Adrenal gland (tissue), 12 donors: ENCODE results near the gene MYH10. TPM values are rescaled to one million over a fixed set of nuclear protein-coding genes. Genes with fewer than 3 reads are reported as not detected.

Experiments used
- DNase-seq, 7 donors: peaks; one replicate each; pipeline ENCODE4 v3.0.0-alpha.2; 2019 to 2020
- H3K27ac ChIP-seq, 5 donors: fragments of 200-600 bp; sonication (generic) in 4 of 5; 1 replicate in 3 of 5; 2 replicates in 2 of 5; pipeline versions ENCODE4 v1.5.1 to v1.8.0; 2016 to 2020; ENCODE audit warnings: mild to moderate bottlenecking in 1 of 5
- H3K27me3 ChIP-seq: fragments of 200-600 bp; 2 replicates; pipeline ENCODE4 v1.8.0; 2021
- H3K36me3 ChIP-seq, 2 donors: fragments of 200-600 bp; replicated peaks in 1 of 2; 1 replicate in 1 of 2; 2 replicates in 1 of 2; pipeline versions ENCODE4 v1.5.1 to v1.8.0; 2018 to 2022
- H3K4me1 ChIP-seq, 2 donors: fragments of 200-600 bp; replicated peaks in 1 of 2; 1 replicate in 1 of 2; 2 replicates in 1 of 2; pipeline versions ENCODE4 v1.5.1 to v1.8.0; 2018 to 2021
- H3K4me3 ChIP-seq, 4 donors: fragments of 200-600 bp; sonication (generic) in 3 of 4; one replicate each; pipeline ENCODE4 v1.5.1; 2016 to 2018
- H3K9me3 ChIP-seq, 3 donors: fragments of 200-600 bp; sonication (generic) in 1 of 3; replicated peaks in 1 of 3; 1 replicate in 2 of 3; 2 replicates in 1 of 3; pipeline versions ENCODE4 v1.5.1 to v1.8.0; 2016 to 2021
- POLR2A ChIP-seq, 2 donors: fragments of 450-650 bp; IDR thresholded peaks; one replicate each; pipeline ENCODE4 v1.6.1; 2017; ENCODE audit warnings: antibody characterized with exemption in 2 of 2, mild to moderate bottlenecking in 2 of 2, moderate library complexity in 1 of 2
- WGBS, 4 donors: extraction: QIAGEN DNeasy Blood & Tissue Kit in 2 of 4; methylation state at CpG; one replicate each; pipeline versions ENCODE4 v1.1.5 to v1.1.7; 2013 to 2017; 5-methylcytosine and 5-hydroxymethylcytosine counted together
- intact Hi-C, 2 donors: fragments of 100-400 bp; cut with DNase I; formaldehyde crosslinking; loops; one replicate each; pipeline versions ENCODE4 v1.14.1 to v1.15.0; 2022 to 2023
- polyA plus RNA-seq, 3 donors: library from polyadenylated mRNA; stranded (reverse); fragments of 200-250 nt in 2 of 3; fragments of 350-450 nt in 1 of 3; fragmentation: Illumina TruSeq in 1 of 3; extraction: RNeasy Lipid Tissue Mini Kit (QIAGEN cat#74804) in 1 of 3; gene quantifications; one replicate each; pipeline ENCODE4 v1.2.3, GENCODE V29; 2013 to 2014
- total RNA-seq, 9 donors: library from RNA; depleted of rRNA in 4 of 9; stranded (reverse); fragments of >200 nt in 4 of 9; fragments of 120-200 nt in 1 of 9; fragmentation: NEBNext Ultra II Directional in 1 of 9; extraction: Animal tissue kit (Norgen Biotek cat#: 25700) in 1 of 9; gene quantifications; one replicate each; pipeline versions ENCODE4 v1.1.0 to v1.2.4, GENCODE V29; 2013 to 2023
- TF ChIP-seq, protein P1 (sequence below), 6 experiments: fragments of 450-650 bp in 4 of 6; fragments of 200-600 bp in 2 of 6; sonication (generic) in 1 of 6; IDR thresholded peaks; 1 replicate in 5 of 6; 2 replicates in 1 of 6; pipeline versions ENCODE4 v1.5.1 to v1.8.0; 2016 to 2021; ENCODE audit warnings: antibody characterized with exemption in 6 of 6, mild to moderate bottlenecking in 2 of 6, moderate library complexity in 1 of 6
- donor health status: healthy with polysubstance abuse.
- donor health status: Bipolar disorder and iron deficiency.
- donor health status: DM: yes; HTN: yes; CAD: no.
- donor health status: DM: no; HTN: no; CAD: no.
- donor health status: DM: no; HTN: no; CAD: no.
- donor health status: DM: yes; HTN: yes; CAD: no.

Gene MYH10
- total and polyA plus RNA-seq, 12 donors: 9.8 to 101 (median 41.0) TPM

DNA sequence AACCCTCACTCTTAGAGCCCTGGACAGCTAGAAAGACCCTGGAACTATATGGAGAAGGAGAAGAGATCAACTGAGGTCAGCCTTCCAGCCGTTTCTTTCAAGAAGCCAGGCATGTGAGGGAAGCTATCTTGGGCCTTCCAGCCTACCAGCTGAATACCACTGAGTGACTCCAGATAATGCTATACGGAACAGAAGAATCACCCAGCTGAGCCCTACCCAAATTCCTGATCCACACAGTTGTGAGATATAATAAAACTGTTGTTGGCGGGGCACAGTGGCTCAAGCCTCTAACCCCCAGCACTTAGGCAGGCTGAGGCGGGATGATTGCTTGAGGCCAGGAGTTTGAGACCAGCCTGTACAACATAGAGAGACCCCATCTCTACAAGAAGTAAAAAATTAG lies 26.2 kb upstream of the MYH10 start:
- no peaks in the 10 kb centered on the region for H3K9me3 ChIP-seq
- 80 to 93% (median 85%) methylated on average over 4 of the region's 4 CpGs for WGBS, 4 donors

DNA sequence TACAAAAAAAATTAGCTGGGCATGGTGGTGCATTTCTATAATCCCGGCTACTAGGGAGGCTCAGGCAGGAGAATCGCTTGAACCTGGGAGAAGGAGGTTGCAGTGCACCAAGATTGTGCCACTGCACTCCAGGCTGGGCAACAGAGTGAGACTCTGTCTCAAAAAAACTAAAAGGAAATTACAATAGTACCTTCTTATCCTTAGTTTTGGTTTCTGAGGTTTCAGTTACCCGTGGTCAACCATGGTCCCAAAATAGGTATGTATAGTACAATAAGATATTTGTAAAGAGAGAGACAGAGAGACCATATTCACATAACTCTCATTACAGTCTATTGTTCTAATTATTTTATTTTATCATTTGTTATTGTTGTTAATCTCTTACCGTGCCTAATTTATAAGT lies 24.3 kb upstream of the MYH10 start:
- 79 to 91% (median 87%) methylated on average over 4 of the region's 4 CpGs for WGBS, 4 donors
- H3K36me3 ChIP-seq: no peaks in the 10 kb centered on the region
- intact Hi-C loops: no loop called here
- TF ChIP-seq, protein P1, sequence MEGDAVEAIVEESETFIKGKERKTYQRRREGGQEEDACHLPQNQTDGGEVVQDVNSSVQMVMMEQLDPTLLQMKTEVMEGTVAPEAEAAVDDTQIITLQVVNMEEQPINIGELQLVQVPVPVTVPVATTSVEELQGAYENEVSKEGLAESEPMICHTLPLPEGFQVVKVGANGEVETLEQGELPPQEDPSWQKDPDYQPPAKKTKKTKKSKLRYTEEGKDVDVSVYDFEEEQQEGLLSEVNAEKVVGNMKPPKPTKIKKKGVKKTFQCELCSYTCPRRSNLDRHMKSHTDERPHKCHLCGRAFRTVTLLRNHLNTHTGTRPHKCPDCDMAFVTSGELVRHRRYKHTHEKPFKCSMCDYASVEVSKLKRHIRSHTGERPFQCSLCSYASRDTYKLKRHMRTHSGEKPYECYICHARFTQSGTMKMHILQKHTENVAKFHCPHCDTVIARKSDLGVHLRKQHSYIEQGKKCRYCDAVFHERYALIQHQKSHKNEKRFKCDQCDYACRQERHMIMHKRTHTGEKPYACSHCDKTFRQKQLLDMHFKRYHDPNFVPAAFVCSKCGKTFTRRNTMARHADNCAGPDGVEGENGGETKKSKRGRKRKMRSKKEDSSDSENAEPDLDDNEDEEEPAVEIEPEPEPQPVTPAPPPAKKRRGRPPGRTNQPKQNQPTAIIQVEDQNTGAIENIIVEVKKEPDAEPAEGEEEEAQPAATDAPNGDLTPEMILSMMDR (IDR thresholded peaks at IDR 0.05): no peak
- TF ChIP-seq POLR2A (IDR thresholded peaks at IDR 0.05): no peak
- no peak overlapping the region for H3K27ac ChIP-seq
- H3K27me3 ChIP-seq: no peaks in the 10 kb centered on the region
- no peak overlapping the region for H3K4me3 ChIP-seq
- no peak for DNase-seq
- no peaks in the 10 kb centered on the region for H3K9me3 ChIP-seq
- H3K4me1 ChIP-seq: no peaks in the 10 kb centered on the region

More for the DNA sequence above, 26.2 kb upstream of the MYH10 start:
- H3K4me3 ChIP-seq: no peak overlapping the region
- H3K27me3 ChIP-seq: no peaks in the 10 kb centered on the region
- TF ChIP-seq POLR2A (IDR thresholded peaks at IDR 0.05): no peak
- TF ChIP-seq, protein P1 (IDR thresholded peaks at IDR 0.05): no peak
- intact Hi-C loops: no loop called here
- DNase-seq: no peak
- H3K27ac ChIP-seq: no peak overlapping the region
- H3K4me1 ChIP-seq: no peaks in the 10 kb centered on the region
- H3K36me3 ChIP-seq: no peaks in the 10 kb centered on the region

DNA sequence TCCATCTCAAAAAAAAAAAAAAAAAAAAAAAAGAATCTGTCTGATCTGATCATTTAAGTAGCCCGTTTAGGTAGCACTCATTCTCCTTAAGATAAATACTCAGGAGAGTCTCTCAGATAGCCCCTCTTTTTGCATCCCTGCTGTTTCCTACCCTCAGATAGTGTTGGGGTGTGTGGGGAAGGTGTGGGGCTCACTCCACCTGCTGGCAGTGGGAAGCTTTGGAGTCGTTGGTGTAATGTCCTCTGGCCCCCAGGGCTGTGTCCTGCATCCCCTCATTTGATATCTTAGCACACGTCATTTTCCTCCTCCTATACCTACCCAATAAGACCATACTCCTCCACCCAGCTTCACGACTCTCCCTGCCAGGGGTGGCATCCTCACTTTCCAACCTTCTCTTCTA lies 20.5 kb upstream of the MYH10 start:
- intact Hi-C loops: no loop called here
- Histone ChIP-seq H3K4me3 (no peak overlapping the region), H3K36me3 (no peaks in the 10 kb centered on the region), H3K9me3 (no peaks in the 10 kb centered on the region), H3K27me3 (no peaks in the 10 kb centered on the region), H3K27ac (no peak overlapping the region), H3K4me1 (no peaks in the 10 kb centered on the region)
- DNase-seq: no peak
- TF ChIP-seq, protein P1 (IDR thresholded peaks at IDR 0.05): peak in 1 of 6 experiments; percentile 21
- no peak for TF ChIP-seq POLR2A (IDR thresholded peaks at IDR 0.05)
- 42 to 54% (median 44%) methylated on average over 4 of the region's 4 CpGs for WGBS, 4 donors

DNA sequence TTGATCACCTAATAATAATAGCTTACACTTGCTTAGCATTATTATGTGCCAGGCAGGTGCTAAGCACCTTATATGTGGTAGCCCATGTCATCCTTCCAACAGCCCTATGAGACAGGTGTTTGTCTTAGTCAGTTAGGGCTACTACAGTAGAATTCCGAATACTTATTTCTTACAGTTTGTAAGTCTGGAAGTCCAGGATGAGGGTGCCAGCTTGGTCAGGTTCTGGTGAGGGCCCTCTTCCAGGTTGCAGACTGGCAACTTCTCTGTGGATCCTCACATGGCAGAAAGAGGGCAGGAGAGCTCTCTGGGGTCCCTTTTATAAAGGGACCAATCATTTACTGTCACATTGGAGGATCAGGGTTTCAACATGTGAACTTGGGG lies 19.6 kb upstream of the MYH10 start:
- 73 to 94% (median 81%) methylated on average over 1 of the region's 1 CpG for WGBS, 4 donors
- DNase-seq: no peak
- H3K27me3 ChIP-seq: no peaks in the 10 kb centered on the region
- no peaks in the 10 kb centered on the region for H3K9me3 ChIP-seq
- intact Hi-C loops: no loop called here
- H3K36me3 ChIP-seq: no peaks in the 10 kb centered on the region
- H3K27ac ChIP-seq: no peak overlapping the region
- no peak for TF ChIP-seq POLR2A (IDR thresholded peaks at IDR 0.05)
- TF ChIP-seq, protein P1 (IDR thresholded peaks at IDR 0.05): no peak
- H3K4me1 ChIP-seq: no peaks in the 10 kb centered on the region
- no peak overlapping the region for H3K4me3 ChIP-seq
